Measurements from ENCODE around the gene QTRT2. TPM values are rescaled to one million over a fixed set of nuclear protein-coding genes. Genes with fewer than 3 reads are reported as not detected.

QTRT2 gene
- total RNA-seq, 4 donors from 2014 or later = 16.4 to 19.7 (median 18.9) TPM

DNA sequence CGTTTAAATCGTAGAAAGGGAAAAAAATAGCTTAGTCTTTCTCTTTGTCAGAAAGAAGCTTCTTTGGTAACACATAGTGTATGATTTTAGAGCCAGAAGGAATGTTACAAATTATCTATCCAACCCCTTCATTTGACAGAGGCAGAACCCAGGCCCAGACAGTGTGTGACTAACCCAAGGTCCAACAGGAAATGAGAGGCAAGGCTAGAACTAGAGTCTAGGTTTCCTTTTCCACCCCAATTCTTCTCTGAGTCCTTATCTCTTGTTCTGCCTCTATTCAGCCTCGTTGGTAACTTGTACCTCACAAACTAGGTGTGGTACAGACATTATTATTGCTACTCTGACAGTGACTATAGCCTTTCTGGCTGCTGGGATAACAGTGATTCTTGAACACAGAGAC is 39.3 kb downstream of the QTRT2 start:
- Histone ChIP-seq H3K4me1 (peaks cover 9% of the 10 kb centered on the region), H3K27me3 (no peaks in the 10 kb centered on the region), H3K27ac (no peak overlapping the region), H3K36me3 (no peaks in the 10 kb centered on the region), H3K9me3 (no peaks in the 10 kb centered on the region), H3K4me3 (no peak overlapping the region)
- no peak for TF ChIP-seq EP300 (IDR thresholded peaks at IDR 0.05)
- TF ChIP-seq, protein P1, sequence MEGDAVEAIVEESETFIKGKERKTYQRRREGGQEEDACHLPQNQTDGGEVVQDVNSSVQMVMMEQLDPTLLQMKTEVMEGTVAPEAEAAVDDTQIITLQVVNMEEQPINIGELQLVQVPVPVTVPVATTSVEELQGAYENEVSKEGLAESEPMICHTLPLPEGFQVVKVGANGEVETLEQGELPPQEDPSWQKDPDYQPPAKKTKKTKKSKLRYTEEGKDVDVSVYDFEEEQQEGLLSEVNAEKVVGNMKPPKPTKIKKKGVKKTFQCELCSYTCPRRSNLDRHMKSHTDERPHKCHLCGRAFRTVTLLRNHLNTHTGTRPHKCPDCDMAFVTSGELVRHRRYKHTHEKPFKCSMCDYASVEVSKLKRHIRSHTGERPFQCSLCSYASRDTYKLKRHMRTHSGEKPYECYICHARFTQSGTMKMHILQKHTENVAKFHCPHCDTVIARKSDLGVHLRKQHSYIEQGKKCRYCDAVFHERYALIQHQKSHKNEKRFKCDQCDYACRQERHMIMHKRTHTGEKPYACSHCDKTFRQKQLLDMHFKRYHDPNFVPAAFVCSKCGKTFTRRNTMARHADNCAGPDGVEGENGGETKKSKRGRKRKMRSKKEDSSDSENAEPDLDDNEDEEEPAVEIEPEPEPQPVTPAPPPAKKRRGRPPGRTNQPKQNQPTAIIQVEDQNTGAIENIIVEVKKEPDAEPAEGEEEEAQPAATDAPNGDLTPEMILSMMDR (IDR thresholded peaks at IDR 0.05) = no peak
- TF ChIP-seq POLR2AphosphoS5 (IDR thresholded peaks at IDR 0.05) = no peak
- TF ChIP-seq POLR2A (IDR thresholded peaks at IDR 0.05) = no peak
- WGBS = 70% methylated on average over 3 of the region's 3 CpGs
- no peak for DNase-seq (ENCODE audit: low spot score in 2 of 2)

DNA sequence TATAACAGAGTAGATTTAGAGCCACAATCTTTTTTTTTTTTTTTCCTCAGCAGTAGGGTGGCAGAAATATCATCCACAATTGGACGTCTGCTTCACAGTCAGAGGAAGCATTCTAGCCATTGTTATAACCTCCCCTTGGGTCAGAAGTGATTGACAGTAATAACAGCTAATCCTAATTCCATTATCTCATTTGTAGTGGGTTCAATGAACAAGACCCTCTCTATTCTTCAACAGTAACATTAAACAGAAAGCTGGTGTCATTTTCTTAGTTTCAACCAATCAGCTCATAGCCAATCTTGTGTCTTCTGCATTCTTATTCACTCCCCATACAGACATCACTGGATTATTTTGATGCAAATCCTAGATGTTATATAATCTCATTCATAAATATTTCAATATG is 44.6 kb downstream of the QTRT2 start:
- TF ChIP-seq EP300 (IDR thresholded peaks at IDR 0.05) = no peak
- TF ChIP-seq, protein P1 (IDR thresholded peaks at IDR 0.05) = no peak
- TF ChIP-seq POLR2AphosphoS5 (IDR thresholded peaks at IDR 0.05) = no peak
- no peak for TF ChIP-seq POLR2A (IDR thresholded peaks at IDR 0.05)
- Histone ChIP-seq H3K36me3 (no peaks in the 10 kb centered on the region), H3K4me1 (no peaks in the 10 kb centered on the region), H3K4me3 (no peak overlapping the region), H3K9me3 (no peaks in the 10 kb centered on the region), H3K27me3 (no peaks in the 10 kb centered on the region), H3K27ac (no peak overlapping the region)
- 43% methylated on average over 1 of the region's 1 CpG for WGBS
- DNase-seq (ENCODE audit: low spot score in 2 of 2) = no peak

- no peak overlapping the region for H3K27ac ChIP-seq
- 92% methylated on average over 27 of the region's 27 CpGs for WGBS
- TF ChIP-seq, protein P1 (IDR thresholded peaks at IDR 0.05) = no peak
- no peak for DNase-seq (ENCODE audit: low spot score in 2 of 2)
- no peaks in the 10 kb centered on the region for H3K36me3 ChIP-seq
- H3K4me1 ChIP-seq = no peaks in the 10 kb centered on the region
- no peaks in the 10 kb centered on the region for H3K9me3 ChIP-seq
- no peaks in the 10 kb centered on the region for H3K27me3 ChIP-seq
- H3K4me3 ChIP-seq = no peak overlapping the region
Observed at GRCh38 chr3:114103181-114103580, 46.6 kb downstream of the QTRT2 start.

DNA sequence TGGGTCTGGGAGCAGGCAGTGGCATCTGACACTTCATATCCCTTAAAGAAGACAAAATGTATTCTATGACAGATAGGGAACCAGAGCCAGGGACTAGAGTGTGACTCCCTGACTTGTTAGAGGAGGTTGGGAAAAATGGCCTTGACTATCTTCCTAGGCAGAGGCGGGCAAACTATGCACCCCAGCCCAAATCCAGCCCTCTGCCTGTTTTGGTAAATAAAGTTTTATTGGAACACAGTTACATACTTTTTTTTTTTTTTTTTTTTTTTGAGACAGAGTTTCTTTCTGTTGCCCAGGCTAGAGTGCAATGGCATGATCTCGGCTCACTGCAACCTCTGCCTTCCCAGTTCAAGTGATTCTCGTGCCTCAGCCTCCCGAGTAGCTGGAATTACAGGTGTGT is 47.3 kb downstream of the QTRT2 start:
- no peaks in the 10 kb centered on the region for H3K9me3 ChIP-seq
- TF ChIP-seq POLR2AphosphoS5 (IDR thresholded peaks at IDR 0.05) (no peak), EP300 (IDR thresholded peaks at IDR 0.05) (no peak), POLR2A (IDR thresholded peaks at IDR 0.05) (no peak)
- TF ChIP-seq, protein P1 (IDR thresholded peaks at IDR 0.05) = no peak
- no peaks in the 10 kb centered on the region for H3K27me3 ChIP-seq
- DNase-seq (ENCODE audit: low spot score in 2 of 2) = no peak
- no peak overlapping the region for H3K27ac ChIP-seq
- H3K4me3 ChIP-seq = no peak overlapping the region
- no peaks in the 10 kb centered on the region for H3K36me3 ChIP-seq
- 94% methylated on average over 4 of the region's 4 CpGs for WGBS
- no peaks in the 10 kb centered on the region for H3K4me1 ChIP-seq

DNA sequence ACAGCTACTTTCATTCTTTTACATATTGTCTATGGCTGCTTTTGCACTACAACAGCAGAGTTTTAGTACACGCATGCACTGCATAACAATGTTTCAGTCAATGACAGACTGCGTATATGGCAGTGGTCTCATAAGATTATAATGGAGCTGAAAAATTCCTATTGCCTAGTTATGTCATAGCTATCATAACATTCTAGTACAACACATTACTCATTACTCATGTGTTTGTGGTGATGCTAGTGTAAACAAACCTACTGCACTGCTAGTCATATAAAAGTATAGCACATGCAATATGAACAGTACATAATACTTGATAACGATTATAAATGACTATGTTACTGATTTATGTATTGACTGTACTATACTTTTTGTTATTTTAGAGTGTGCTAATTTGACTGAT is 47.9 kb downstream of the QTRT2 start:
- no peaks in the 10 kb centered on the region for H3K4me1 ChIP-seq
- H3K36me3 ChIP-seq = no peaks in the 10 kb centered on the region
- H3K9me3 ChIP-seq = no peaks in the 10 kb centered on the region
- no peaks in the 10 kb centered on the region for H3K27me3 ChIP-seq
- no peak for DNase-seq (ENCODE audit: low spot score in 2 of 2)
- no peak overlapping the region for H3K4me3 ChIP-seq
- TF ChIP-seq, protein P1 (IDR thresholded peaks at IDR 0.05) = no peak
- no peak for TF ChIP-seq POLR2AphosphoS5 (IDR thresholded peaks at IDR 0.05)
- TF ChIP-seq EP300 (IDR thresholded peaks at IDR 0.05) = no peak
- TF ChIP-seq POLR2A (IDR thresholded peaks at IDR 0.05) = no peak
- WGBS = 88% methylated on average over 3 of the region's 3 CpGs
- H3K27ac ChIP-seq = no peak overlapping the region

Data from suprapubic skin (tissue), 4 donors.